ENCODE results near the gene GPR18.

Gene GPR18

GRCh38 chr13:99207511-99207910, 50.7 kb downstream of the GPR18 start:
- Histone ChIP-seq H3K4me3 (ENCODE audit: low read length) (no peak overlapping the region), H3K9ac (ENCODE audit: low read depth, low read length) (no peak overlapping the region), H3K27ac (ENCODE audit: low read depth, low read length) (no peak overlapping the region), H3K4me1 (ENCODE audit: insufficient read depth, low read length) (0 out of 2 replicates have a peak, but pooled peaks cover 1% of the 10 kb centered on the region), H3K27me3 (ENCODE audit: insufficient read depth, low read length) (no peaks in the 10 kb centered on the region), H3K9me3 (ENCODE audit: insufficient read depth, low read depth, low read length) (no peaks in the 10 kb centered on the region), H3K36me3 (ENCODE audit: insufficient read depth, low read length) (peaks cover 8% of the 10 kb centered on the region)
- 97% methylated on average over 7 of the region's 7 CpGs for WGBS

- peaks cover 7% of the 10 kb centered on the region for H3K4me1 ChIP-seq (ENCODE audit: insufficient read depth, low read length)
- WGBS, result 93% methylated on average over 5 of the region's 5 CpGs
- H3K4me3 ChIP-seq (ENCODE audit: low read length), result no peak overlapping the region
- peaks cover 8% of the 10 kb centered on the region for H3K36me3 ChIP-seq (ENCODE audit: insufficient read depth, low read length)
- H3K9ac ChIP-seq (ENCODE audit: low read depth, low read length), result no peak overlapping the region
- no peak overlapping the region for H3K27ac ChIP-seq (ENCODE audit: low read depth, low read length)
- H3K27me3 ChIP-seq (ENCODE audit: insufficient read depth, low read length), result no peaks in the 10 kb centered on the region
- H3K9me3 ChIP-seq (ENCODE audit: insufficient read depth, low read depth, low read length), result no peaks in the 10 kb centered on the region
Observed at GRCh38 chr13:99206873-99207272, 51.3 kb downstream of the GPR18 start.

- H3K36me3 ChIP-seq (ENCODE audit: insufficient read depth, low read length), result peaks cover 8% of the 10 kb centered on the region
- no peak overlapping the region for H3K27ac ChIP-seq (ENCODE audit: low read depth, low read length)
- no peaks in the 10 kb centered on the region for H3K27me3 ChIP-seq (ENCODE audit: insufficient read depth, low read length)
- H3K4me3 ChIP-seq (ENCODE audit: low read length), result no peak overlapping the region
- 95% methylated on average over 8 of the region's 8 CpGs for WGBS
- H3K9me3 ChIP-seq (ENCODE audit: insufficient read depth, low read depth, low read length), result no peaks in the 10 kb centered on the region
- H3K4me1 ChIP-seq (ENCODE audit: insufficient read depth, low read length), result peaks cover 7% of the 10 kb centered on the region
- no peak overlapping the region for H3K9ac ChIP-seq (ENCODE audit: low read depth, low read length)
Observed at GRCh38 chr13:99206226-99206625, 52.0 kb downstream of the GPR18 start.

GRCh38 chr13:99205621-99206220, 52.5 kb downstream of the GPR18 start:
- no peak overlapping the region for H3K4me3 ChIP-seq (ENCODE audit: low read length)
- 86% methylated on average over 19 of the region's 22 CpGs for WGBS
- H3K27me3 ChIP-seq (ENCODE audit: insufficient read depth, low read length), result no peaks in the 10 kb centered on the region
- no peak overlapping the region for H3K27ac ChIP-seq (ENCODE audit: low read depth, low read length)
- H3K9ac ChIP-seq (ENCODE audit: low read depth, low read length), result no peak overlapping the region
- no peaks in the 10 kb centered on the region for H3K9me3 ChIP-seq (ENCODE audit: insufficient read depth, low read depth, low read length)
- peaks cover 8% of the 10 kb centered on the region for H3K36me3 ChIP-seq (ENCODE audit: insufficient read depth, low read length)
- H3K4me1 ChIP-seq (ENCODE audit: insufficient read depth, low read length), result peaks cover 7% of the 10 kb centered on the region

Data from HUES64 (cell line).